ENCODE results near the gene SEMA4F. TPM values are rescaled to one million over a fixed set of nuclear protein-coding genes. Genes with fewer than 3 reads are reported as not detected.

Gene SEMA4F
- total RNA-seq, 1 donor from 2014 or later: 3.5 TPM

DNA sequence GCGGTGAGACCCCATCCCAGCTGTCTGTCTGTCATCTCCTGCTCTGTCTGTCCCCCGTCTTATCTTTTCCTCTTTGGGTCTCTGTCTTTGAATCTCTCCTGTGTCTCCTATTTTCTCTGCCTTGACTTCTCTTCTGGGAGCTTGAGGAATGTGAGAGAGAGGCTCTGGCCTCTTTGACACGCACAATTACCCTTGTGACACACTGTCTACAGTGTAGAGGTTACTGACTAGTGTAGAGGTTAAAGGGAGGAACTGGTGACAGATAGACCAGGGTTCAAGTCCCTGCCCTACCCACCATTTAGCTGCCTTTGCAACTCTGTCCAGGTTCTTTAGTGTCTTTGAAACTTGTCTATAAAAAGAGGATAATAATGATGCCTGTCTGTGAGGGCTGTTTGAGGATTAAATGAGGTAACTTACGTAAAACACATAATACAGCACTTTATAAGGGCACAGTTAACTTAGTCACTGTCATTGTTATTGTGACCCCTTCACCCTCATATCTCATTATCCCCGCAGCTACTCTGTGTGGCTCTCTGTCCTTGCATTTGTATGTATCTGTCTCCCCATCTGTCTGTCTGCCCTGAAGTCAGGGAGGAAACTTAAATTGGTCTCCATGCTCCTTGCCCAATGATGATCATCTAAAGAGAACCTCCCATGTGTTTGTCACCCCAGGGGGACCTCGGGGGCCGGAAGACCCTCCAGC, 19.9 kb downstream of the SEMA4F start:
- Histone ChIP-seq H3K4me2 (no peak overlapping the region), H3K4me3 (no peak overlapping the region), H3K27me3 (no peaks in the 10 kb centered on the region), H3K4me1 (no peaks in the 10 kb centered on the region), H3K79me2 (ENCODE audit: low read depth) (no peaks in the 10 kb centered on the region), H3K9me3 (ENCODE audit: low read depth) (no peaks in the 10 kb centered on the region), H3K36me3 (no peaks in the 10 kb centered on the region), H3K27ac (no peak overlapping the region), H4K20me1 (ENCODE audit: low read depth) (no peaks in the 10 kb centered on the region), H2AFZ (replicated peaks) (no peak overlapping the region), H3K9ac (no peak overlapping the region), H3F3A (ENCODE audit: low read depth) (no peaks in the 10 kb centered on the region)
- no peak for DNase-seq (ENCODE audit: low spot score)
- Mint-ChIP-seq H3K9me3 (no peaks in the 10 kb centered on the region), H3K27ac (no peak overlapping the region), H3K4me3 (no peak overlapping the region), H3K36me3 (peaks cover 22% of the 10 kb centered on the region), H3K4me1 (no peaks in the 10 kb centered on the region), H3K27me3 (ENCODE audit: insufficient read depth, low read depth) (no peaks in the 10 kb centered on the region)
- no peak for TF ChIP-seq EZH2phosphoT487 (IDR thresholded peaks at IDR 0.05)
- no peak for TF ChIP-seq EZH2 (IDR thresholded peaks at IDR 0.05)
- TF ChIP-seq, protein P1, sequence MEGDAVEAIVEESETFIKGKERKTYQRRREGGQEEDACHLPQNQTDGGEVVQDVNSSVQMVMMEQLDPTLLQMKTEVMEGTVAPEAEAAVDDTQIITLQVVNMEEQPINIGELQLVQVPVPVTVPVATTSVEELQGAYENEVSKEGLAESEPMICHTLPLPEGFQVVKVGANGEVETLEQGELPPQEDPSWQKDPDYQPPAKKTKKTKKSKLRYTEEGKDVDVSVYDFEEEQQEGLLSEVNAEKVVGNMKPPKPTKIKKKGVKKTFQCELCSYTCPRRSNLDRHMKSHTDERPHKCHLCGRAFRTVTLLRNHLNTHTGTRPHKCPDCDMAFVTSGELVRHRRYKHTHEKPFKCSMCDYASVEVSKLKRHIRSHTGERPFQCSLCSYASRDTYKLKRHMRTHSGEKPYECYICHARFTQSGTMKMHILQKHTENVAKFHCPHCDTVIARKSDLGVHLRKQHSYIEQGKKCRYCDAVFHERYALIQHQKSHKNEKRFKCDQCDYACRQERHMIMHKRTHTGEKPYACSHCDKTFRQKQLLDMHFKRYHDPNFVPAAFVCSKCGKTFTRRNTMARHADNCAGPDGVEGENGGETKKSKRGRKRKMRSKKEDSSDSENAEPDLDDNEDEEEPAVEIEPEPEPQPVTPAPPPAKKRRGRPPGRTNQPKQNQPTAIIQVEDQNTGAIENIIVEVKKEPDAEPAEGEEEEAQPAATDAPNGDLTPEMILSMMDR (IDR thresholded peaks at IDR 0.05): no peak

DNA sequence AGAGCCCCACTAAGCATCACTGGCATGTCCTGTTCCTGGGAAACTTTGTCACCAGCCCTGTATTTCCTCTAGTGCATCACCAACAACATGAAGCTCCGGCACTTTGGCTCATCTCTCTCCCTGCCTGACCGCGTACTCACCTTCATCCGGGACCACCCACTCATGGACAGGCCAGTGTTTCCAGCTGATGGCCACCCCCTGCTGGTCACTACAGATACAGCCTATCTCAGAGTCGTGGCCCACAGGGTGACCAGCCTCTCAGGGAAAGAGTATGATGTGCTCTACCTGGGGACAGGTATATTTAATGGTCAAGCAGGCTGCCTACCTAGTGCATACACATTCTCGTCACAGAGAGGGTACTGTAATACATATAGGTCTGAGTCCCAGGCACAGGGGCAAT, 21.0 kb downstream of the SEMA4F start:
- Histone ChIP-seq H3K9me3 (ENCODE audit: low read depth) (no peaks in the 10 kb centered on the region), H3K4me2 (no peak overlapping the region), H3K4me1 (no peaks in the 10 kb centered on the region), H3K27me3 (no peaks in the 10 kb centered on the region), H3K9ac (no peak overlapping the region), H3K79me2 (ENCODE audit: low read depth) (no peaks in the 10 kb centered on the region), H3K4me3 (no peak overlapping the region), H4K20me1 (ENCODE audit: low read depth) (no peaks in the 10 kb centered on the region), H3K27ac (no peak overlapping the region), H3K36me3 (no peaks in the 10 kb centered on the region), H3F3A (ENCODE audit: low read depth) (no peaks in the 10 kb centered on the region), H2AFZ (replicated peaks) (no peak overlapping the region)
- Mint-ChIP-seq H3K36me3 (peaks cover 23% of the 10 kb centered on the region), H3K27me3 (ENCODE audit: insufficient read depth, low read depth) (no peaks in the 10 kb centered on the region), H3K4me3 (no peak overlapping the region), H3K9me3 (no peaks in the 10 kb centered on the region), H3K4me1 (no peaks in the 10 kb centered on the region), H3K27ac (no peak overlapping the region)
- DNase-seq (ENCODE audit: low spot score): peak; percentile 20
- TF ChIP-seq EZH2 (IDR thresholded peaks at IDR 0.05): no peak
- no peak for TF ChIP-seq EZH2phosphoT487 (IDR thresholded peaks at IDR 0.05)
- TF ChIP-seq, protein P1 (IDR thresholded peaks at IDR 0.05): peak; percentile 33

DNA sequence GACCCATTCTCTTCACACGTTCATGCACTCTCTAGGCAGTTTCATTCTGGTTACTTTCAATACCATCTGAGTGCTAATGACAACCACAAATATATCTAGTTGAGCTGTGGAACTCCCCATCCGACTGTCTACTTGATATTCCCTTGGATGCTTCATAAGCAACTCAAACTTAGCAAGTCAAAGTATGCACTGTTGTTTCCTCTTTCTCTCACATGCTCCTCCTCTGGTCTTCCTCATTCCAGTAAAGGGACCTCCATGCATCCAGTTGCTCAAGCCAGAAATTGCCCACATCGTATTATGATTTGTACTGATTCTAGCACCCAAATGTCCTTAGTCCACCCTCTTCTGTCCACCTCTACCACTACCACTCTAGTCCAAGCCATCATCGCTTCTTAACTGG, 22.3 kb downstream of the SEMA4F start:
- no peak overlapping the region for H3K4me3 ChIP-seq
- H3K4me1 ChIP-seq: no peaks in the 10 kb centered on the region
- H3K9me3 ChIP-seq (ENCODE audit: low read depth): no peaks in the 10 kb centered on the region
- H2AFZ ChIP-seq (replicated peaks): no peak overlapping the region
- TF ChIP-seq EZH2phosphoT487 (IDR thresholded peaks at IDR 0.05): no peak
- H3K27me3 Mint-ChIP-seq (ENCODE audit: insufficient read depth, low read depth): no peaks in the 10 kb centered on the region
- H4K20me1 ChIP-seq (ENCODE audit: low read depth): no peaks in the 10 kb centered on the region
- no peaks in the 10 kb centered on the region for H3K4me1 Mint-ChIP-seq
- no peak for DNase-seq (ENCODE audit: low spot score)
- H3K27ac Mint-ChIP-seq: no peak overlapping the region
- no peak overlapping the region for H3K27ac ChIP-seq
- H3K36me3 Mint-ChIP-seq: peaks cover 23% of the 10 kb centered on the region
- H3K4me3 Mint-ChIP-seq: no peak overlapping the region
- H3K9me3 Mint-ChIP-seq: no peaks in the 10 kb centered on the region
- H3F3A ChIP-seq (ENCODE audit: low read depth): no peaks in the 10 kb centered on the region
- no peaks in the 10 kb centered on the region for H3K27me3 ChIP-seq
- H3K9ac ChIP-seq: no peak overlapping the region
- no peaks in the 10 kb centered on the region for H3K36me3 ChIP-seq
- no peaks in the 10 kb centered on the region for H3K79me2 ChIP-seq (ENCODE audit: low read depth)
- no peak overlapping the region for H3K4me2 ChIP-seq

DNA sequence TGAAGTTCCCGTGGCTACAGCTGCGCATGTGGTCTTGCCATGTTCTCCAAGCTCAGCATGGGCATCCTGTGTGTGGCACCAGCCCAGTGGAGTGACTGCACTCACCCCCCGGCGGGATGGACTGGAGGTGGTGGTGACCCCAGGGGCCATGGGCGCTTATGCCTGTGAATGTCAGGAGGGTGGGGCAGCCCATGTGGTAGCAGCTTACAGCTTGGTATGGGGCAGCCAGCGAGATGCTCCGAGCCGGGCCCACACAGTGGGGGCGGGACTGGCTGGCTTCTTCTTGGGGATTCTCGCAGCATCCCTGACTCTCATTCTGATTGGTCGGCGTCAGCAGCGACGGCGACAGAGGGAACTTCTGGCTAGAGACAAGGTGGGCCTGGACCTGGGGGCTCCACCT, 25.6 kb downstream of the SEMA4F start:
- no peak overlapping the region for H3K27ac ChIP-seq
- no peaks in the 10 kb centered on the region for H3K27me3 ChIP-seq
- H3F3A ChIP-seq (ENCODE audit: low read depth): no peaks in the 10 kb centered on the region
- TF ChIP-seq, protein P1 (IDR thresholded peaks at IDR 0.05): no peak
- no peak for TF ChIP-seq EZH2phosphoT487 (IDR thresholded peaks at IDR 0.05)
- TF ChIP-seq EZH2 (IDR thresholded peaks at IDR 0.05): no peak
- no peaks in the 10 kb centered on the region for H4K20me1 ChIP-seq (ENCODE audit: low read depth)
- H3K9me3 Mint-ChIP-seq: no peaks in the 10 kb centered on the region
- no peak overlapping the region for H3K9ac ChIP-seq
- H3K4me3 ChIP-seq: no peak overlapping the region
- peaks cover 4% of the 10 kb centered on the region for H3K4me1 Mint-ChIP-seq
- H2AFZ ChIP-seq (replicated peaks): no peak overlapping the region
- no peak overlapping the region for H3K27ac Mint-ChIP-seq
- H3K36me3 Mint-ChIP-seq: peaks cover 23% of the 10 kb centered on the region
- no peak overlapping the region for H3K4me2 ChIP-seq
- H3K27me3 Mint-ChIP-seq (ENCODE audit: insufficient read depth, low read depth): peaks cover 3% of the 10 kb centered on the region
- H3K79me2 ChIP-seq (ENCODE audit: low read depth): no peaks in the 10 kb centered on the region
- no peak for DNase-seq (ENCODE audit: low spot score)
- no peaks in the 10 kb centered on the region for H3K9me3 ChIP-seq (ENCODE audit: low read depth)
- H3K4me3 Mint-ChIP-seq: no peak overlapping the region
- no peaks in the 10 kb centered on the region for H3K4me1 ChIP-seq
- H3K36me3 ChIP-seq: no peaks in the 10 kb centered on the region

All from neural progenitor cell (in vitro differentiated cells).